MV-4-11 (cell line): ENCODE data around the gene BCAS1.

Source experiments
- DNase-seq: peaks from one replicate; lab custom pipeline; 2025; lab: John Stamatoyannopoulos, UW

Gene BCAS1

GRCh38 chr20:53962388-53962787 is 108.0 kb downstream of the BCAS1 start:
- no peak for DNase-seq

DNA sequence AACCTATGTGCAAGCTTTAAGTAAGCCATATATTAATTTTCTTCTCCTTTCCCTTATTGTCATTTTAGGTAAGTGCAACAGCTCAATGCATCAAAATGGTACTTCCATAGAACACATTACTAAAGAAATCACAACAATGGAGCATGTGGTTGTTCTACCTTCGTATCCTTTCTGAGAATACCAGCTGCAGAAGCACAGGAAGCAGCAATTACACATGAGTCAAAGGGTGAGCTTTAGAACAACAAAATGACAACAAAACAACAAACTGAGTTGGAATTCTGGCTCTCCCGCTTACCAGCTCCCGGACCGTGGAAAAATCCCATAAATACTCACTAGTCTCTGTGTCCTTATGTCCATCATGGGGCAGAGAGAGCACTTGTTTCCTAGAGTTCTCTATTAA is 108.9 kb downstream of the BCAS1 start:
- no peak for DNase-seq

DNA sequence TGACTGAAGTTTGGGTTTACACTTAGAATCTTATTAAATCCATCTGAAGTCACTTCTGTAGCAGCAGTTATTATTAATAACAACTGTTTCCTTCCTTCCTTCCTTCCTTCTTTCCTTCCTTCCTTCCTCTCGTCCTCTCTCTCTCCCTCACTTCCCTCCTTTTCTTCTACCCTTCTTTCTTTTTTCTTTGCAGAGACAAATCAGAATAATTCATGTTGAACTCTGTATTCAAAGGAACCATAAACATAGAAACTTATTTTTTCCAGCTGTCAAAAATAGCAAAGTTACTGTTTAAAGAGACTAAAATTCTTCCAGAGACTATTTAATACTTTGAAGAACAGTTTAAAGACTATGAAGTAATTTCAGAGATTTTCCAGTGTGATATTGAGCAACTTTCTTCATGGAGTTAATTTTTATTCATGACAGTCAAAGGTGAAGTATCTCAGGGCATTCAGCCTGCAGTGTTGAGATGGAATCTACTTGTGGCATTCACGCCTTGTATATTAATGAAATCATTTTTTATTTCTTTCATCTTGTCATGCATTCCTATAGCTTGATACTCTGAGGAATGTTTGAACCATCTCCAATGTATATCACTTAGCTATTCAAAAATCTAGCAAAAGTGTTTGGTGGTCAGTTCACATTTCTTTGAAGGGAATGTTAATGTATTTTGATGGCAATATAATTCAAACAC is 109.7 kb downstream of the BCAS1 start:
- DNase-seq = no peak

- peak; percentile 14 for DNase-seq
Measured at GRCh38 chr20:53959911-53960578, 110.3 kb downstream of the BCAS1 start.

DNA sequence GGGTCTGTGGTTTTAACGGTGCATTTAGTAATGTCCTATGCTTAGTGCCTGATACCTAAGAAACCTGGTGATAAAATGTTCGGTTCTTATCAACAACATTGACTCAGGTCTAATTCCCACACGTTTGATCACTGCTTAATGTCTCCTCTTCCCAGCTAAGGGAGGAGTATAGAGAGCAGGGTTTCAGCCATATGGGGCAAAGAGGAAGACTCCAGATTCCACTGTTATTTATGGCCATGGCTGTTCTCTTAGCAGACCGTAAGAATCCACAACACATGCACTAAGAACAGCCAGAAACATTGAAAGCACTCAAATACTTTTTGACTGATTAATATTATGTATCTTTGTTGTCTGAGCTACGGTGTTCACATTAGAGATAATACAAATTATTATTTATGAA is 112.1 kb downstream of the BCAS1 start:
- no peak for DNase-seq

GRCh38 chr20:53957451-53958172 is 112.8 kb downstream of the BCAS1 start:
- DNase-seq = no peak

DNA sequence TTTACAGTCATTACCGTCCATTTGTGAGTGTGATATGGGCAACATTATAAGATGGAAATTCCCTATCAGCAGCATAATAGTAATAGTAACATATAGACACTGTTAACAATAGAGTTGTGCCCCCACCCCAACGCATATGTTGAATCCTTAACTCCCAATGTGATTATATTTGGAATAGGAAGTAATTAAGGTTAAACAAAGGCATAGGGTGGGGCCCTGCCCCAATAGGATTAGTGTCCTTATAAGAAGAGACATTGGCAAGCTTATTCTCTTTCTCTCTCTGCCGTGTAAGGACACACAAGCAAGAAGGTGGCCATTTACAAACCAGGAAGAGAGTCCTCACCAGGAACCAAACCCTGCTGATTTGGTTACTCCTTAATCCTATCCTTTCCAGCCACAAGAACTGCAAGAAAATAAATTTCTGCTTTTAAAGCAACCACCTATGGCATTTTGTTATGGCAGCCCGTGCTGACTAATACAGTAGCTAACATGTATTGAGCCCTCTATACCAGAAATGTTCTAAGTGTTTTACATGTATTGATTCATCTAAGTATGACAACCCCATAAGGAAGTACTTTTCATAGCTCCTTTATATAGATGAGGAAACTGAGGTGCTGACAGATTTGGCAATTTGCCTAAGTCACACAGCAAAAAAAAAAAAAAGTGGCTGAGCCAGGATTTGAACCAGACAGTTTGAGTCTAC is 114.2 kb downstream of the BCAS1 start:
- DNase-seq = no peak

- DNase-seq = no peak
Measured at GRCh38 chr20:53954723-53955658, 115.4 kb downstream of the BCAS1 start.

DNA sequence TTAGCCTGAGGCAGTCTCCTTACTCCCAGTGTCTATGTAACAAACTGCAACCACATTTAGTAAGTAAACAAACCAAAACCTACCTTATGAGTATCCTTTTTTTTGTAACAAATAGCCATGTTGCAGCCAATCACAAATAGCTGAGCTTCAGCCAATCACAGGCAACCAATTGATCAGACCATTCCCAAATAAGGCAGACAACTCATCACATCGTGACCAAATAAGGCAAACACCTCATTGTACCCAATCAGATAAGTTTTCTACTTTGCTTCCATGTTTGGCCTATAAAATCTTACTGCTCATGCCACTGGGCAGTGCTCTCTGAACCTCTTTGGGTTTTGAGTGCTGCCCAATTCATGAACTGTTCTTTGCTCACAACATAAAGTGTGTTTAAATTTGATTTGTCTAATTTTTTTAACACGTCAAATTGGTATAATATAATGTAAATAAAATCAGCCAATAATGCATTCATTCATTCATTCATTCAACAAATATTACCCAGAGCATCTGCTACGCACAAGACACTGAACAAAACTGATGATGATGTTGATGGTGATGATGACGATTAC is 117.8 kb downstream of the BCAS1 start:
- no peak for DNase-seq

DNA sequence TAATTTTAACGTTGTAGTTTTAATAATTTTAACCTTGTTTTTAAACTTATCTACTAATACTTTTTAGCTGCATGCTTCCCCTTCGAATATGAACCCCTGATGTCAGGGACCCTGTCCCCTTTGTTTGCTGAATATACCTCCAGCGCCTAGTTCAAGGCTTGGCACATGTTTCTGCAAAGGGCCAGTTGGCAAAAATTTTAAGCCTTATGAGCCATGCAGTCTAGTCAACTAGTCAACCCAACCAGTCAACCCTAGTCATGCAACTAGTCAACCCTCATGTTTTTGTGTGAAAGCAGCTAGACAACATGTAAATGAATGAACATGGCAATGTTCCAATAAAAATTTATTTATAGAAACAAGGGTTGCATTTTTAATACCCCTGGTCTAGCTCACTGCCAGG is 119.8 kb downstream of the BCAS1 start:
- DNase-seq = no peak

DNA sequence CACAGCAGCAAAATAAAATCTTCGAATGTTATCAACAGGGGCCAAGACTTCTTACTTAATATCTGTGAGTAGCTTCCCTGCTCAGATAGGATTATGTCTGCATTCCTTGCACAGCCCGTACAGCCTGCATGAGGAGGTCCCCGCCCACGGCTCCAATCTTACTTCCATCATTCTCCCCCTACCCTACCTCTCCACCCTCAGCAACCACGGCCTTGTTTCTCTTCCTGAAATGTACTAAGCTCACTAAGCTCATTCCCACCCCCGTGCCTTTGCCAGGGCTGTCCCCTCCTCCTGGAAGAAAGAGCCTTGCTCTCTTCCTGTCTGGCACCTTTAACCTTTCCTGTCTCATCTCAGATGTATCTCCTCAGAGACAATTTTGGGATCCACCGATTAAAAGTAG is 120.4 kb downstream of the BCAS1 start:
- DNase-seq = peak; percentile 74

DNA sequence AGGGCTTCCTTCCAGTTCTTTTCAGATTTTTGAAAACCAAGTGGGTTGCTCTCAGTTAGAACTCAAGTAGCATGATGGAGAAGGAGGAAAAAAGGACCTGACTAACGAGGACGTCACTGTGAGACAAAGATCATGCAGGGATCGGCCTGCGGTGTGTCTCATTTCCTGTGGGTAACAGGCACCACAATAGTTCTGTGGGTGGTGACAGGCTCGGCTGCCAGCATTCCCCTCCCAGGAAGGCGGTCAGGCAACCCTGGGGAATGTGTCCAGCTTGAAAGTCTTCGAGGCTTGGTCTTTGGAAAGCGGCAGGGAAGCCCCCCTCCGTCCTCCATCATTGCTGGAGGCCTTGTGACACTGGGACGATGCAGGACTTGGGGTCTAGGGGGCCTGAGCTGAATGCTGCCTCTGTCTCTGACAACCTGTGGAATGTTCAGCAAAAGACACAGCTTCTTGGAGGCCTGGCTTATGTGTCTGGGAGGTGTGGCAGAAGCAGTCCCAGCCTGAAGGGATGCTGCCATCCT is 121.0 kb downstream of the BCAS1 start:
- DNase-seq = peak; percentile 82

- no peak for DNase-seq
Measured at GRCh38 chr20:53948383-53949318, 121.7 kb downstream of the BCAS1 start.

GRCh38 chr20:53947501-53948195 is 122.7 kb downstream of the BCAS1 start:
- DNase-seq = no peak

GRCh38 chr20:53946106-53946505 is 124.3 kb downstream of the BCAS1 start:
- DNase-seq = no peak

- DNase-seq = no peak
Measured at GRCh38 chr20:53945478-53945877, 124.9 kb downstream of the BCAS1 start.

- DNase-seq = no peak
Measured at GRCh38 chr20:53944796-53945195, 125.6 kb downstream of the BCAS1 start.

- peak; percentile 39 for DNase-seq
Measured at GRCh38 chr20:53943522-53944291, 126.7 kb downstream of the BCAS1 start.
